Calu3 (cell line): ENCODE measurements around the gene RASGRP4. TPM values are rescaled to one million over a fixed set of nuclear protein-coding genes. Genes with fewer than 3 reads are reported as not detected.
"Not testable (repeated sequence)": the region's sequence is repeated elsewhere in the genome, so short reads cannot be mapped to it uniquely, and the experiment has no call there.

Source experiments
- BruUV-seq: library from RNA; stranded (reverse); fragments of 400-500 nt; replicated peaks from 2 replicates; lab custom pipeline; 2021; lab: Mats Ljungman, UMichigan
- CTCF ChIA-PET: fragments of 300-600 bp; sonication (Branson Sonifier 250); formaldehyde crosslinking; loops from one replicate; lab custom pipeline; 2022; ENCODE audit warnings: antibody characterized with exemption; lab: Charles Lee
- DNase-seq: peaks from one replicate; pipeline ENCODE4 v3.0.0; 2022
- H3K27ac Mint-ChIP-seq: one replicate; pipeline ENCODE4 v1.8.0; 2022; ENCODE audit warnings: mixed read lengths; ENCODE audit not compliant: unreplicated experiment
- H3K27me3 Mint-ChIP-seq: one replicate; pipeline ENCODE4 v1.8.0; 2022; ENCODE audit warnings: mixed read lengths; ENCODE audit not compliant: unreplicated experiment
- H3K36me3 Mint-ChIP-seq: one replicate; pipeline ENCODE4 v1.8.0; 2022; ENCODE audit warnings: mild to moderate bottlenecking, moderate library complexity, mixed read lengths; ENCODE audit not compliant: insufficient read depth, unreplicated experiment
- H3K4me1 Mint-ChIP-seq: one replicate; pipeline ENCODE4 v1.8.0; 2022; ENCODE audit warnings: mild to moderate bottlenecking, low read depth, mixed read lengths; ENCODE audit not compliant: unreplicated experiment
- H3K4me3 Mint-ChIP-seq: one replicate; pipeline ENCODE4 v1.8.0; 2022; ENCODE audit warnings: mild to moderate bottlenecking, low read depth, moderate library complexity, mixed read lengths; ENCODE audit not compliant: unreplicated experiment
- H3K9me3 Mint-ChIP-seq: one replicate; pipeline ENCODE4 v1.8.0; 2022; ENCODE audit warnings: low read depth, mixed read lengths; ENCODE audit not compliant: unreplicated experiment
- intact Hi-C: fragments of 100-400 bp; cut with micrococcal nuclease; formaldehyde crosslinking; loops from one replicate; pipeline ENCODE4 v1.10.0; 2022; ENCODE audit not compliant: unreplicated experiment
- total RNA-seq: library from RNA; stranded (reverse); gene quantifications from 2 replicates; pipeline ENCODE4 v1.2.3, GENCODE V29; 2022
- TF ChIP-seq, protein P1 (sequence below): fragments of 200-600 bp; IDR thresholded peaks from one replicate; pipeline ENCODE4 v1.8.0; 2022; ENCODE audit warnings: antibody characterized with exemption; ENCODE audit not compliant: unreplicated experiment

Gene RASGRP4
- total RNA-seq, 1 experiment from 2014 or later, result not detected

DNA sequence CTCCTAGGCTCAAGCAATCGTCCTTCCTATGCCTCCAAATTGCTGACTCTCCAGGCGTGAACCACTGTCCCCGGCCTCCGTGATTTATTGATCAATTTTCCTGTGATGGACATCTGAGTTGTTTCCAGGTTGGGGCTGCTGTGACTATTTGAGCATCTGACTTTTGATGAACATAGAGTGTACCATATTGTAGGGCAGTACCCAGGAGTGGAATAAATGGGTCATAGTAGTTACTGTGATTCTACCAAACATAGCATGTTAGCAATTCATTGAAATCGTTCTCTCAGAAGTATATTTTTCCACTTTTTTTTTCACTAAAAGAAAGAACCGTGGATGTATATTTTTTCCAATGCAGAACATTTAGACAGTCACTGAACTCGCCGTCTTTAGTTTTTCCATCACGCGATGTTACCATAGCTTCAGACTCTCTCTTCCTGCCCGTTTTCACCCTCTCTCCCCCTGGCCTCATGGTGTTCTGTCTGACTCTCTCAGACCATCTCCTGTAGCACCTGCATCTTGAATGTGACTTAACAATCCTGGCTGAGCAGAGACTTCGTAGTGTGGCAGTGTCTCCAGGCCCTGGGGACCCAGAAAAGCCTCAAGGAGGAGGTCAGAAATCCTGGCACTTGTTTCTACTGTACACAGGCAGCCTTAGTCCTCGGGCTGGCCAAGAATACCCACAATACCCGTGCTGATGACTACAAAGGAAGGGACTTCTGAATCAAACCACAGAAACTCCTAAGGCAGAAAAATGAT is 3.2 kb upstream of the RASGRP4 start:
- H3K36me3 Mint-ChIP-seq, result no peaks in the 10 kb centered on the region
- H3K4me1 Mint-ChIP-seq, result no peaks in the 10 kb centered on the region
- CTCF ChIA-PET, result interaction anchor here (1.6 kb wide), 1 partner anchor 17 kb away, joined by 3 read pairs; no protein-coding TSS in a partner anchor
- no peak overlapping the region for H3K27ac Mint-ChIP-seq
- intact Hi-C loops, result no loop called here
- peaks cover 76% of the 10 kb centered on the region for H3K27me3 Mint-ChIP-seq
- H3K9me3 Mint-ChIP-seq, result no peaks in the 10 kb centered on the region
- H3K4me3 Mint-ChIP-seq, result no peak overlapping the region
- no TSS peak for BruUV-seq
- DNase-seq, result no peak
- TF ChIP-seq, protein P1, sequence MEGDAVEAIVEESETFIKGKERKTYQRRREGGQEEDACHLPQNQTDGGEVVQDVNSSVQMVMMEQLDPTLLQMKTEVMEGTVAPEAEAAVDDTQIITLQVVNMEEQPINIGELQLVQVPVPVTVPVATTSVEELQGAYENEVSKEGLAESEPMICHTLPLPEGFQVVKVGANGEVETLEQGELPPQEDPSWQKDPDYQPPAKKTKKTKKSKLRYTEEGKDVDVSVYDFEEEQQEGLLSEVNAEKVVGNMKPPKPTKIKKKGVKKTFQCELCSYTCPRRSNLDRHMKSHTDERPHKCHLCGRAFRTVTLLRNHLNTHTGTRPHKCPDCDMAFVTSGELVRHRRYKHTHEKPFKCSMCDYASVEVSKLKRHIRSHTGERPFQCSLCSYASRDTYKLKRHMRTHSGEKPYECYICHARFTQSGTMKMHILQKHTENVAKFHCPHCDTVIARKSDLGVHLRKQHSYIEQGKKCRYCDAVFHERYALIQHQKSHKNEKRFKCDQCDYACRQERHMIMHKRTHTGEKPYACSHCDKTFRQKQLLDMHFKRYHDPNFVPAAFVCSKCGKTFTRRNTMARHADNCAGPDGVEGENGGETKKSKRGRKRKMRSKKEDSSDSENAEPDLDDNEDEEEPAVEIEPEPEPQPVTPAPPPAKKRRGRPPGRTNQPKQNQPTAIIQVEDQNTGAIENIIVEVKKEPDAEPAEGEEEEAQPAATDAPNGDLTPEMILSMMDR, result no peak

DNA sequence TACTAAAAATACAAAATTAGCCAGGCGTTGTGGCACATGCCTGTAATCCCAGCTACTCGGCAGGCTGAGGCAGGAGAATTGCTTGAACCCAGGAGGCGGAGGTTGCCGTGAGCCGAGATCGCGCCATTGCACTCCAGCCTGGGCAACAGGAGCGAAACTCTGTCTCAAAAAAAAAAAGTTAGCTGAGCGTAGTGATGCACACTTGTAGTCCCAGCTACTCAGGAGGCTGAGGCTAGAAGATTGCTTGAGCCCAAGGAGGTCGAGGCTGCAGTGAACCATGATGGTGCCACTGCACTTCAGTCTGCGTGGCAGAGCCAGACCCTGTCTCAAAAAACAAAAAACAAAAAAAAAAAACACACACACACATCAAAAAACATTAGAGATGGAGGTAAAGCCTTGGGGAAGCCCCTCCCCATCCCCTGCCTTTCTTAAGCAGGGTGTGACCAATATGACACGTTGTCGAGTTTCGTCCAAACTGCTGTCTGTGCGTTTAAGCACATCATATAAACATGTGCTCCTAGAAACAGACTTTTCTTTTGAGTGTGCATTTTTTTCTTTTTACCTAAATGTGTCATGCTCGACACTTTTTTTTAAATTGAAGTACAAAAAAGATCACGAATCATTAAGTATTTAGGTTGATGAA is 1.1 kb upstream of the RASGRP4 start:
- CTCF ChIA-PET, result interaction anchor here (0.7 kb wide), 1 partner anchor 104 kb away, joined by 4 read pairs; no protein-coding TSS in a partner anchor
- H3K9me3 Mint-ChIP-seq, H3K36me3 Mint-ChIP-seq, intact Hi-C loops, H3K27ac Mint-ChIP-seq, H3K4me1 Mint-ChIP-seq, BruUV-seq, DNase-seq, H3K4me3 Mint-ChIP-seq: not testable (repeated sequence)
- H3K27me3 Mint-ChIP-seq, result peaks cover 65% of the 10 kb centered on the region

DNA sequence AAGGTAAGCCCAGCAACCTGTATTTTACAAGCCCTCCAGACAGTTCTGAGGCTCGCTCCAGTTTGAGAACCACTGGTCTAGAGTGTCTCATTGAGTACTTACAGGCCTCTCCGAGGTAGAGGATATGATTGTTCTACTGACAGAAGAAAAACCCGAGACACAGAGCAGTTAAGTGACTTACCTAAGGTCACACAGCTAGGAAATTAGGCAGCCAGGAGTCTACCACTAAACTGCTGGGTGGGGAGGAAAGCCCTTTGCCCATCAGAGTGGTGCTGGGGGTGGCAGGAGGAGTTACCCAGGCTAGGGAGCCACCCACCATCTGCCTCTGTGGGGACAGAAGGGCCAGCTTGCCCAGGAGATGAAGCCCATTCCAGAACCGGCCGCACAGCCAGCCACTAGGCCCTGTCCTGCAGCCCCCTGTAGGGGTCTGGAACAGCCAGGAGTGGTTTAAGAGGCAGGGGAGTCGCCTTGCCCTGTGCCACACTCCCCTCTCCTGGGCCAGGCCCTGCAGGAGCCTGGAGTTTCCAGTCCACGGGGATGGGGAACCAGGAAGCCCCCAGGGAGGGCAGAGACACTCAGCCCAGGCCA is 703 bp downstream of the RASGRP4 start:
- H3K27me3 Mint-ChIP-seq, result peaks cover 59% of the 10 kb centered on the region
- H3K4me3 Mint-ChIP-seq, result no peak overlapping the region
- no TSS peak for BruUV-seq
- no peaks in the 10 kb centered on the region for H3K36me3 Mint-ChIP-seq
- no peaks in the 10 kb centered on the region for H3K4me1 Mint-ChIP-seq
- TF ChIP-seq, protein P1, result no peak
- no peak for DNase-seq
- intact Hi-C loops, result no loop called here
- H3K9me3 Mint-ChIP-seq, result no peaks in the 10 kb centered on the region
- CTCF ChIA-PET, result interaction anchor here (0.7 kb wide), 1 partner anchor 9 kb away, joined by 3 read pairs; no protein-coding TSS in a partner anchor
- no peak overlapping the region for H3K27ac Mint-ChIP-seq

DNA sequence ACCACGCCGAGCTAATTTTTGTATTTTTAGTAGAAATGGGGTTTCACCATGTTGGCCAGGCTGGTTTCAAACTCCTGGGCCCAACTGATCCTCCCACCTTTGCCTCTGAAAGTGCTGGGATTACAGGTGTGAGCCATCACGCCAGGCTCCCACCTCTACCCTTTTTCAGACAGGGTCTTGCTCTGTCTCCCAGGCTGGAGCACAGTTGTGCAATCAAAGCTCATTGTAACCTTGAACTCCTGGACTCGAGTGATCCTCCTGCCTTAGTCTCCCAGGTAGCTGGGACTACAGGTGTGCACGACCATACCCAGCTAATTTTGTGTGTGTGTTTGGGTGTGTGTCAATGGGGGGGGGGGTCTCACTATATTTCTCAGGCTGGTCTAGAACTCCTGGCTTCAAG is 1.7 kb downstream of the RASGRP4 start:
- CTCF ChIA-PET, result interaction anchor here (0.5 to 0.7 kb wide), 2 partner anchors 9 to 10 kb away, joined by 3 read pairs; no protein-coding TSS in a partner anchor
- Mint-ChIP-seq H3K4me1 (no peaks in the 10 kb centered on the region), H3K27ac (no peak overlapping the region), H3K27me3 (peaks cover 60% of the 10 kb centered on the region), H3K9me3 (no peaks in the 10 kb centered on the region), H3K36me3 (no peaks in the 10 kb centered on the region), H3K4me3 (no peak overlapping the region)
- TF ChIP-seq, protein P1, result no peak
- no TSS peak for BruUV-seq
- intact Hi-C loops, result no loop called here
- DNase-seq, result no peak
